ENCODE results near the gene FAM83F.

- TF ChIP-seq HOXB5 (CRISPR knock-in tag; IDR thresholded peaks at IDR 0.05) (no peak), POLR2A (IDR thresholded peaks at IDR 0.05; ENCODE audit: low read length) (no peak), MAX (IDR thresholded peaks at IDR 0.05) (no peak), JUNB (IDR thresholded peaks at IDR 0.05) (no peak), KDM1A (IDR thresholded peaks at IDR 0.05; ENCODE audit: low read depth) (no peak), JUN (IDR thresholded peaks at IDR 0.05) (no peak), TP53 (CRISPR knock-in tag; IDR thresholded peaks at IDR 0.05) (no peak), RAD21 (conservative IDR thresholded peaks at IDR 0.05 in 1 of 2, IDR thresholded peaks at IDR 0.05 in 1 of 2) (no peak), POLR2AphosphoS2 (conservative IDR thresholded peaks at IDR 0.05; ENCODE audit: low read length) (no peak)
- TF ChIP-seq, protein P1, sequence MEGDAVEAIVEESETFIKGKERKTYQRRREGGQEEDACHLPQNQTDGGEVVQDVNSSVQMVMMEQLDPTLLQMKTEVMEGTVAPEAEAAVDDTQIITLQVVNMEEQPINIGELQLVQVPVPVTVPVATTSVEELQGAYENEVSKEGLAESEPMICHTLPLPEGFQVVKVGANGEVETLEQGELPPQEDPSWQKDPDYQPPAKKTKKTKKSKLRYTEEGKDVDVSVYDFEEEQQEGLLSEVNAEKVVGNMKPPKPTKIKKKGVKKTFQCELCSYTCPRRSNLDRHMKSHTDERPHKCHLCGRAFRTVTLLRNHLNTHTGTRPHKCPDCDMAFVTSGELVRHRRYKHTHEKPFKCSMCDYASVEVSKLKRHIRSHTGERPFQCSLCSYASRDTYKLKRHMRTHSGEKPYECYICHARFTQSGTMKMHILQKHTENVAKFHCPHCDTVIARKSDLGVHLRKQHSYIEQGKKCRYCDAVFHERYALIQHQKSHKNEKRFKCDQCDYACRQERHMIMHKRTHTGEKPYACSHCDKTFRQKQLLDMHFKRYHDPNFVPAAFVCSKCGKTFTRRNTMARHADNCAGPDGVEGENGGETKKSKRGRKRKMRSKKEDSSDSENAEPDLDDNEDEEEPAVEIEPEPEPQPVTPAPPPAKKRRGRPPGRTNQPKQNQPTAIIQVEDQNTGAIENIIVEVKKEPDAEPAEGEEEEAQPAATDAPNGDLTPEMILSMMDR (IDR thresholded peaks at IDR 0.05), result no peak
Observed at GRCh38 chr22:39995393-39996252, 869 bp downstream of the FAM83F start.
